Measurements from ENCODE around the gene RPL10.

DNA sequence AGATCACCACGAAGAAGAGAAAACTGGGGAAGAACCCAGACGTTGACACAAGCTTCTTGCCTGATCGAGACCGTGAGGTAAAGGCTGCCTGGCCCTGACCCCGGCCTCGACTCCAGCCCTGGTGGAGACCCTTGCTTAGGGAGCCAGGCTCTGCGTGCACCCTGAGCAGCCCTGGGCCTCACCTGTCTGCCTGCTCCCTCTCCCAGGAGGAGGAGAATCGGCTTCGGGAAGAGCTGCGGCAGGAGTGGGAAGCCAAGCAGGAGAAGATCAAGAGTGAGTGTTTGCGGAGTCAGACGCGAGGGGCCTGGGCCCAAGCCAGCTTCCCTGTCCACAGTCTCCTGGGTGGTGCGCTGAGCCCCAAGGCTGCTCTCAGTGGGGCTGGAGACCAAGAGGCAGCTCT lies 50.3 kb downstream of the RPL10 start:
- TF ChIP-seq, protein P1, sequence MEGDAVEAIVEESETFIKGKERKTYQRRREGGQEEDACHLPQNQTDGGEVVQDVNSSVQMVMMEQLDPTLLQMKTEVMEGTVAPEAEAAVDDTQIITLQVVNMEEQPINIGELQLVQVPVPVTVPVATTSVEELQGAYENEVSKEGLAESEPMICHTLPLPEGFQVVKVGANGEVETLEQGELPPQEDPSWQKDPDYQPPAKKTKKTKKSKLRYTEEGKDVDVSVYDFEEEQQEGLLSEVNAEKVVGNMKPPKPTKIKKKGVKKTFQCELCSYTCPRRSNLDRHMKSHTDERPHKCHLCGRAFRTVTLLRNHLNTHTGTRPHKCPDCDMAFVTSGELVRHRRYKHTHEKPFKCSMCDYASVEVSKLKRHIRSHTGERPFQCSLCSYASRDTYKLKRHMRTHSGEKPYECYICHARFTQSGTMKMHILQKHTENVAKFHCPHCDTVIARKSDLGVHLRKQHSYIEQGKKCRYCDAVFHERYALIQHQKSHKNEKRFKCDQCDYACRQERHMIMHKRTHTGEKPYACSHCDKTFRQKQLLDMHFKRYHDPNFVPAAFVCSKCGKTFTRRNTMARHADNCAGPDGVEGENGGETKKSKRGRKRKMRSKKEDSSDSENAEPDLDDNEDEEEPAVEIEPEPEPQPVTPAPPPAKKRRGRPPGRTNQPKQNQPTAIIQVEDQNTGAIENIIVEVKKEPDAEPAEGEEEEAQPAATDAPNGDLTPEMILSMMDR (IDR thresholded peaks at IDR 0.05; ENCODE audit: low read length), result no peak
- no peak for TF ChIP-seq EZH2 (IDR thresholded peaks at IDR 0.05; ENCODE audit: borderline replicate concordance, low read length)

Data from OCI-LY1 (cell line).